Measurements from ENCODE around the gene HSD17B1.

Gene HSD17B1

DNA sequence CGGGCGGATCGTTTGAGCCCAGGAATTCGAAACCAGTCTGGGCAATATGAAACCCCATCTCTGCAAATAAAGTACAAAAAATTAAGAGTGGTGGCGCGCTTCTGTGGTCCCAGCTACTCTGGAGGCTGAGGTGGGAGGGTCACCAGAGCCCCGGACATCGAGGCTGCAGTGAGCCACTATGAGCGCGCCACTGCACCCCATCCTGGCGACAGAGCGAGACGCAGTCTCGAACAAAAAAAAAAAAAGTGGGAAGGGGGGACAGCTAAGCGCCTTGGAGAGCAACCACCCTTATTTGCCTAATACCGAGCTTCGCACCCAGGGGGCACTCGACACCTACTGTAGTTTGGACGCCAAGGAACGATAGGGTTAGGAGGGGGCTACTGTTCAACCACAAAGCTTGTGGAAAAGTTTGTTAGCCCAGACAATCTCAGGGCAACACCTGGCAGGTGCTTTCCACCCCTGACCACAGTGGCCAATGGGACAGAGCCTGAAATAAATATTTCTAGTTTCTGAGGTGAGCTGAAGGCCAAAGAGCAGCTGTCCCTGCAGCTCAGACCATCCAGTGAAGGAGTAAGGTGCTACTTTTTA, 25.7 kb downstream of the HSD17B1 start:
- H3K27ac ChIP-seq: peak overlapping the region; percentile 92
- peak; percentile 83 for DNase-seq (ENCODE audit: low spot score)
- POLR2A ChIA-PET (ENCODE audit: low non-redundant PET): interaction anchor here (0.6 to 1.5 kb wide), 6 partner anchors 26 to 420 kb away, joined by 3 to 8 read pairs (median 4); partner anchors contain the start of genes RETREG3, RPL27 and TUBG1
- CTCF ChIA-PET: interaction anchor here (0.6 to 1.8 kb wide), 27 partner anchors 8 to 740 kb away, joined by 3 to 37 read pairs (median 5); partner anchors contain the start of genes CNTD1, COA3, PLEKHH3 and RAMP2
- TF ChIP-seq, protein P1, sequence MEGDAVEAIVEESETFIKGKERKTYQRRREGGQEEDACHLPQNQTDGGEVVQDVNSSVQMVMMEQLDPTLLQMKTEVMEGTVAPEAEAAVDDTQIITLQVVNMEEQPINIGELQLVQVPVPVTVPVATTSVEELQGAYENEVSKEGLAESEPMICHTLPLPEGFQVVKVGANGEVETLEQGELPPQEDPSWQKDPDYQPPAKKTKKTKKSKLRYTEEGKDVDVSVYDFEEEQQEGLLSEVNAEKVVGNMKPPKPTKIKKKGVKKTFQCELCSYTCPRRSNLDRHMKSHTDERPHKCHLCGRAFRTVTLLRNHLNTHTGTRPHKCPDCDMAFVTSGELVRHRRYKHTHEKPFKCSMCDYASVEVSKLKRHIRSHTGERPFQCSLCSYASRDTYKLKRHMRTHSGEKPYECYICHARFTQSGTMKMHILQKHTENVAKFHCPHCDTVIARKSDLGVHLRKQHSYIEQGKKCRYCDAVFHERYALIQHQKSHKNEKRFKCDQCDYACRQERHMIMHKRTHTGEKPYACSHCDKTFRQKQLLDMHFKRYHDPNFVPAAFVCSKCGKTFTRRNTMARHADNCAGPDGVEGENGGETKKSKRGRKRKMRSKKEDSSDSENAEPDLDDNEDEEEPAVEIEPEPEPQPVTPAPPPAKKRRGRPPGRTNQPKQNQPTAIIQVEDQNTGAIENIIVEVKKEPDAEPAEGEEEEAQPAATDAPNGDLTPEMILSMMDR (conservative IDR thresholded peaks at IDR 0.05; ENCODE audit: low read depth): peak; percentile 81

DNA sequence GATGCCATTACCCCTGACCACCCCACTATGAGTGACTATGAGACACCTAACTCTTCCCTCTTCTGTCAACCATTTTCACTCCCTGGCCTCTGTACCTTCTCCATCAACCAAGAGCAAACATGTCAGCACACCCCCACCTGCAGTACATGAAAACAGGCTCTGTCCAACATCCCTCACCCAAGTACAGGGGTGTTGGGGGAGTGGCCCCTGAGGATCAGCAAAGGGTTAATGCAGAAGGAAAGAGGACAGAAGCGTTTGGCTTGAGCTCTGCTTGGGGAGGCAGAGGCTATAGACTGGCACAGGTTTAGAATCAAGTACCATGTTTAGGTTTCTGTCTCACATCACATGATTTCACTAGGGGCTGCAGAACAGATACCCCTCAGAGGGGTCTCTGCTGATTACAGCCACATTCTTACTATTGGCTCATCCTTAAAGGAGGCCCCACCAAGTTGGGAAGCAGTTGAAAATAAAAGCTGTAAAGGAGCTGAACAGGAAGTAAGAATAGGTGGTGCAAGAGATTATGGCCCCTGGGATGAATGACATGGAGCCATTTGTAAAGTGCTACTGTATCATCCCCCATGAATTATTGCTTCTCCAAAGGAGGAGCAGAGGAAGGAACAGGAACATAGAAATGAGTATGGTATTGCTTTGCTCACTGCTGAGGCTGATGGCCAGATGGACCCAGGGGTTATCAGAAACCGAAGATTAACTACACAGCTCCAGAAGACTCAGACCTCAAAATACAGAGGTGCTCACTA, 27.2 kb downstream of the HSD17B1 start:
- TF ChIP-seq, protein P1 (conservative IDR thresholded peaks at IDR 0.05; ENCODE audit: low read depth): no peak
- DNase-seq (ENCODE audit: low spot score): no peak
- H3K27ac ChIP-seq: peak overlapping the region; percentile 47
- CTCF ChIA-PET: interaction anchor here (0.6 kb wide), 1 partner anchor 100 kb away, joined by 3 read pairs; no protein-coding TSS in a partner anchor
- POLR2A ChIA-PET (ENCODE audit: low non-redundant PET): interaction anchor here (0.5 kb wide), 1 partner anchor 43 kb away, joined by 5 read pairs; no protein-coding TSS in a partner anchor

DNA sequence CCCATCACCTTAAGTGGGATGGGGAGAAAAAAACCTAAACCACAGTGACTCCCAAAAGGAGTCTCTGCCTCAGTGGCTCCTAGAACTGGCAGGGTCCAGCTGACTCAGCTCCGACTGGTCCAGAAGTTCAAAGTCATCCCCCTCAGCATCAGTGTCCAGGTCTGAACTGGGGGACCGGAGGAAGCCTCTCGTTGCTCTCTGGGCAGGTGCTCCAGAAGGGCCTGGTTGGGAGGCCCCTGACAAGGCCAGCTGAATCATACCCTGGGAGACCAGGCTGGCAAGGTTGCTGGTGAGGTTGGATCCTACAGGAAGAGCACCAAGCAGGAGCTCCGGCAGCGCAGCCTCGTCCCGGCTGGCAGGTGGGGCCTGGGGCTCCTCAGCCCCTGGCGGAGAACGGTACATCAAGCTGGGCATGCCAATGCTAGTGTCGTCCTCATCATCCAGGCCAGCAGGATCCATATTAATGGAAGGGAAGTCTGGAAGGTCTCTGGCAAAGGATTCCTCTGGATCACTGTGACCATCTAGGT, 29.1 kb downstream of the HSD17B1 start:
- ChIA-PET POLR2A (ENCODE audit: low non-redundant PET) (no interaction called here), CTCF (no interaction called here)
- TF ChIP-seq, protein P1 (conservative IDR thresholded peaks at IDR 0.05; ENCODE audit: low read depth): no peak
- peak overlapping the region; percentile 40 for H3K27ac ChIP-seq
- no peak for DNase-seq (ENCODE audit: low spot score)

DNA sequence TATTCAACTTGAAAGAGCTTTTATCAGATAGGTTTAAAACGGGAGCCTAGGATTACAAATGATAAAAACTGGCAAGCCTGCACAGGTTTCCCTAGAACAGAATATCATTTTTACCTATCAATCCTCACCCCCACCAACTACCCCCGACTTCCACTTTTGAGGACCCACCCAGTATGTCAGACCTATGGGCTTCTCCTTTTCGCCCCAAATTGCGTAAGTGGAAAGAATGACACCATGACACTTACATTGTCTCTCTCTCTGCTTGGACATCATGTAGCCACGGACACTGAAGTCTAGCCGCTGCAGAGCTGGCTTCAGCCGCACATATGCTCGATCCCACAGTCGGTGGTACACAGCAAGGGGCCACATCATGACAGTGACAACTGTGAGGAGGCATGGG, 32.2 kb downstream of the HSD17B1 start:
- no peak for DNase-seq (ENCODE audit: low spot score)
- ChIA-PET POLR2A (ENCODE audit: low non-redundant PET) (no interaction called here), CTCF (no interaction called here)
- TF ChIP-seq, protein P1 (conservative IDR thresholded peaks at IDR 0.05; ENCODE audit: low read depth): no peak
- peak overlapping the region; percentile 49 for H3K27ac ChIP-seq

DNA sequence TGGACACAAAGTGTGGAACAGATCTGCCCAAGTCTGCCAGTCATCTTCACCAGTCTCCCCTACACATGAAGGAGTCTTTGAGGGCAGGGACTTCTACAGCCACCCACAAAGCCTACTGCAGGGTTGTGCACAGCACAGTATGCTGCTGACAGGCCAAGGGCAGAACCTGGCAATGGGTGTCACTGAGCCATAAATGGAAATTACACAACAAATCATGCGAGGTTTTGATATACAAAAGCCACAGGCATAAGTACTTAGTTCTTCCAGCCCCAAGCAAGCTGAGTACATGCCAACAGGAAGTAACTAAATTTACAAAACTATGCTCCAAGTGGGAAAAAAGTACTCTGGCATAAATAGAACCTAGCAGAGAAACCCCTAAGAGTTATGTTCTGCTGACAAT, 32.6 kb downstream of the HSD17B1 start:
- TF ChIP-seq, protein P1 (conservative IDR thresholded peaks at IDR 0.05; ENCODE audit: low read depth): no peak
- no peak for DNase-seq (ENCODE audit: low spot score)
- peak overlapping the region; percentile 49 for H3K27ac ChIP-seq
- POLR2A ChIA-PET (ENCODE audit: low non-redundant PET): no interaction called here
- CTCF ChIA-PET: no interaction called here

DNA sequence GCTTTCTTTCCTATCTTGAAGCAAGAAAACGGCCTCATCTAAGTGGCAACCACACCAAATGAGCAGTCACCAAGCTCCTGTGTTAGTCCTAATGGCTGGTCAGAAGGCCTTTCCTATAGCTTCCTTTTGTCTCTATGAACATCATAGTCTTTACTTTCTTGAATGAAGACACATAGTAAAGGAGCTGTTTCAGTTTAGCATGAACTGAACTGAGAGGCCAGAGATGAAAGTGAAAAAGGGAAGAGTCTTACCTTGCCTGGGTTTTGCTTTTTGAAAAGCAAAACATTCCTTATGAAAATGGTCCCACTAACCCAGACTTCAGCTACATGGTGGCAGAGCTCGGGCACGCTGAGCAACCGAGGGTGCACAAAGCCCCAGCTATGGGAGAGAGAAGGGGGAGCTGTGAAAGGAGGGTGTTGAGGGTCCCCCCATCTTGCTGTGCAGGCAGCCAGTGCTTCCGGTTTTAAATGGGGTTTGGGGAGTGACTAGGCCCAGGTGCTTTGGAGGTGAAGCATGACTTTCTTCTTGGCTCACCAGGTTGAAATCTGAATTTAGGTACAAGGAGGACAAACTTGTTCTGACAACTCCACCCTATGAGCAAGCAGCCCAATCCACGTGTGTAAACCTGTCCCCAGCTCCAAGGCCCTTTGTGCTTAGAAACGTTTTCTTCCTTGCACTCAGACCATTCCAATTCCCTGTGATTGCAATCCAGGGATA, 33.9 kb downstream of the HSD17B1 start:
- TF ChIP-seq, protein P1 (conservative IDR thresholded peaks at IDR 0.05; ENCODE audit: low read depth): no peak
- peak; percentile 89 for DNase-seq (ENCODE audit: low spot score)
- ChIA-PET POLR2A (ENCODE audit: low non-redundant PET) (interaction anchor here (0.5 kb wide), 1 partner anchor 346 kb away, joined by 7 read pairs; no protein-coding TSS in a partner anchor), CTCF (interaction anchor here (0.6 to 2.1 kb wide), 3 partner anchors 8 to 201 kb away, joined by 3 to 10 read pairs (median 4); partner anchors contain the start of gene PSMC3IP)
- peak overlapping the region; percentile 85 for H3K27ac ChIP-seq

All from RWPE1 (cell line).